IPS-15b (cell line): Measurements from ENCODE around the gene LRRC4C.

Source experiments
- H3K27me3 ChIP-seq: one replicate; pipeline ENCODE4 v1.6.1; 2013; ENCODE audit warnings: low read length; ENCODE audit not compliant: control insufficient read depth, insufficient read depth
- H3K36me3 ChIP-seq: one replicate; pipeline ENCODE4 v1.6.1; 2013; ENCODE audit warnings: low read length; ENCODE audit not compliant: control insufficient read depth, insufficient read depth
- H3K4me1 ChIP-seq: one replicate; pipeline ENCODE4 v1.6.1; 2013; ENCODE audit warnings: mild to moderate bottlenecking, low read length; ENCODE audit not compliant: control insufficient read depth, insufficient read depth
- H3K4me3 ChIP-seq: one replicate; pipeline ENCODE4 v1.5.1; 2013; ENCODE audit warnings: low read depth, low read length
- H3K9ac ChIP-seq: one replicate; pipeline ENCODE4 v1.6.1; 2013; ENCODE audit warnings: low read depth, mild to moderate bottlenecking, low read length
- H3K9me3 ChIP-seq: one replicate; pipeline ENCODE4 v1.6.1; 2013; ENCODE audit warnings: mild to moderate bottlenecking, low read length; ENCODE audit not compliant: control insufficient read depth, insufficient read depth

The LRRC4C gene

DNA sequence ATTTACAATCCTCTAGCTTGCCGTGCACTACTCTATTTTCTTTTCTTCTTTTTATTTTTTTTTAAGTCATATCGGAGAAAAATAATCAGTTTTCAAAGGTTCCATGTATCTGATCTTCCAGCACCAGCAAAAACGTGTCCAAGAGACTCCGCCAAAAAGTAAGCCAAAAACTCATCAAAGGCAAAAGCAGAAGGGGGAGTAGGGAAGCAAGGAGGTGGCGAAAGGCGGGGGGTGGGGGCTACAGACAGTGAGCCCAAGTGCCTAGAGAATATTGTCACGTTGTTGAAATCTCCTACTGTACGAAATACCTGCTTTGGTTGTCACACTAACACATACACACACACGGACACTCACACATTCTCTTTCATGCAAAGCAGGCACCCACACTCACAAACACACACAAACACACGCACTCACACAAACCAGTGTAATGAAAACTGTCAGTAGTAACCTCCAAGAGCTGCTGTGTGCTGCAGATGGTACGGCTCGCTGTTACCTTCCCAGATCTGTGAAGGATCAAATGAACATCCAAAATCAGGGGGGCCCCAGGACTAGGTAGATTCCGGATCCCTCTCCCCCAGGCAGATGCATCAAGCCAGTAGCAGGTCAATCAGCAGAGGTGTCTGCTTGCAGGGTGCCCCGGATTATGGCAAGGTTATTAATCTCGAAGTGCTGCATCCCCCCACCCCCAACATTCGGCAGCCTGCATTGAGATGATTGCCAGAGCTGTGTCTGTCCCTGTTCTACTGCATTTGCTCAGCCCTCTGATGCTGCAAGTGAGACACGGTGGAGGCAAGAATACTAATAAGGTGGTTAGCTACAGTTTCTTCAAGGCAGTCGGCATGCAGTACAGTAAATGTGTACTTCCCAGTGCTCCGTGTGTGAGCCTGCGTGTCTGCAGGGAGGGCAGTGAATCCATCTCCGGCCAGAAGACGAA lies at the start of gene LRRC4C:
Gene LRRC4C, minus strand, starts transcription at position 188 of the 937 bp plus-strand sequence.
- no peaks in the 10 kb centered on the region for H3K36me3 ChIP-seq
- peak within 1 kb of the TSS; percentile 2 for H3K9ac ChIP-seq
- H3K9me3 ChIP-seq: no peaks in the 10 kb centered on the region
- no peaks in the 10 kb centered on the region for H3K27me3 ChIP-seq
- H3K4me3 ChIP-seq: peak within 1 kb of the TSS; percentile 16
- H3K4me1 ChIP-seq: peaks cover 33% of the 10 kb centered on the region

DNA sequence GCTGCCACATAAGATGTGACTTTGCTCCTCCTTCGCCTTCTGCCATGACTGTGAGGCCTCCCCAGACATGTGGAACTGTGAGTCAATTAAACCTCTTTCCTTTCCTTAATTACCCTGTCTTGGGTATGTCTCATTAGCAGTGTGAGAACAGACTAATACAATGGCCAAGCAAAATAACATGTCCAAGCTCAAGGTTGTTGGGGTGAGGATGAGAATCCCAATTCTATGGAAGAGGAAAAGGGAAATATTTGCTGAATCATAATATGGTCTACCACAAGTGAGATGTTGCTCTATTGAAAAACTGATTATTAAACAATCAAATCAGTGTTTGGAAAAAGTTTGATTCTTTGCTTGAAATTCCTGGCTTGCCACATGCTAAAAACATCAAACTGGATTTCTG lies 48.7 kb upstream of the LRRC4C start:
- Histone ChIP-seq H3K27me3 (no peaks in the 10 kb centered on the region), H3K9ac (no peak overlapping the region), H3K4me3 (no peak overlapping the region), H3K9me3 (no peaks in the 10 kb centered on the region), H3K36me3 (no peaks in the 10 kb centered on the region), H3K4me1 (peaks cover 4% of the 10 kb centered on the region)

DNA sequence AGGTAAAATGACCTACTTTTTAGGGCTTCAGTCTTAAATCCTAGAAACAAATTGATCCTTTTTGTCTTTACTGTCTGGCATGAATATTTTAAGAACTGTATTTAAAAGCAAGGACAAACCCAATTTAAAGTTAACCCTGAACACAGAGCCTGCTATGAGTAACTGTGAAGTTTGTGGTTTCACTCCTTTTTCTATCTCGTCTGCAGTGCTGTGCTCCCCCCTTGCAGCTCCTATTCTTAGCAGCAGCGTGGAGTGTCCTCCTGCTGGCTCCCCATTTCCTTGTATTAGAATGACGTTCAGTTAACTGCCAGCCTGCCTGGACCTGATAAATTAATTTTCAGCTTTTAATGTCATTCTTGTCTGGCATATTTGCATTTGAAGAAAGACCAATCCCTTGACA lies 40.0 kb upstream of the LRRC4C start:
- no peak overlapping the region for H3K4me3 ChIP-seq
- H3K9ac ChIP-seq: peak overlapping the region; percentile 9
- no peaks in the 10 kb centered on the region for H3K36me3 ChIP-seq
- H3K9me3 ChIP-seq: no peaks in the 10 kb centered on the region
- H3K4me1 ChIP-seq: peaks cover 22% of the 10 kb centered on the region
- no peaks in the 10 kb centered on the region for H3K27me3 ChIP-seq

DNA sequence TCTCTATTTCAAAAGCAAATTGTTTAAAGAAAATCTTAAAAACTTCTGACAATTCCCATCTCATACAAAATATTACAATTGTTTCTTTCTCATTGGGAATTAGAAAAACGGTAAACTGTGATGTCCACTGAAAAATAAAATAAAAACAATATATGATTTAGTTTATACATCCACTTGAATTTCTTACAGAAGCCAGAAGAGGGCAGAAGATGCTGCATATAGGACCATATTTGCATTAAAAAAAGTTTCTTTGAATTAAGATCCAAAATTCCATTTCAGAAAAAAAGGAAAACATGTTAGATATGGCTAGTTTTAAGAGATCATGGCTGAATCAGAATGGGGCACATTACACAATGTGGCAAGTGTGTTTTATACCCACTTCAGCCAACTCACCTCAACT lies 39.3 kb upstream of the LRRC4C start:
- Histone ChIP-seq H3K4me1 (peaks cover 22% of the 10 kb centered on the region), H3K4me3 (no peak overlapping the region), H3K36me3 (no peaks in the 10 kb centered on the region), H3K27me3 (no peaks in the 10 kb centered on the region), H3K9ac (no peak overlapping the region), H3K9me3 (no peaks in the 10 kb centered on the region)

GRCh38 chr11:41497974-41498373 lies 38.5 kb upstream of the LRRC4C start:
- H3K27me3 ChIP-seq: no peaks in the 10 kb centered on the region
- H3K4me3 ChIP-seq: no peak overlapping the region
- H3K36me3 ChIP-seq: no peaks in the 10 kb centered on the region
- peaks cover 22% of the 10 kb centered on the region for H3K4me1 ChIP-seq
- no peaks in the 10 kb centered on the region for H3K9me3 ChIP-seq
- no peak overlapping the region for H3K9ac ChIP-seq

- Histone ChIP-seq H3K4me3 (no peak overlapping the region), H3K27me3 (no peaks in the 10 kb centered on the region), H3K36me3 (no peaks in the 10 kb centered on the region), H3K9ac (no peak overlapping the region), H3K4me1 (peaks cover 22% of the 10 kb centered on the region), H3K9me3 (no peaks in the 10 kb centered on the region)
Observed at GRCh38 chr11:41494716-41495115, 35.3 kb upstream of the LRRC4C start.

DNA sequence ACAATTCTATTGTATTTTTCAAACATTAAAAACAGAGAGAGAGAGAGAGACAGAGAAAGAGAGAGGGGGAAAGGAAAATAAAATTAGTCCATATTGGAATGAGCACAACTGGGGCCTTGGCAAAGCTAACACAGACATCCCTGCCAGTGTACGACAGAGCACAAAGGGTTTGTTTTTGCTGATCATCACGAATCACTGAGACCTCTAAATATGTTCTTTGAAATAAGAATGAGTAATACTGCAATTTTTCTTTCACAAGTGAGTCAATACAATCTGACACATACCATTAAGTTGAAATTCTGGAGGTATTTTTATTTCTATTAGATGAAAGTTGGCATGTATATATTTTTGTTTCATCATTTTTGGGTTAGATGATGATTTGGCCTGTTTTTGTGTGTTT lies 27.0 kb upstream of the LRRC4C start:
- Histone ChIP-seq H3K36me3 (no peaks in the 10 kb centered on the region), H3K9ac (no peak overlapping the region), H3K4me1 (no peaks in the 10 kb centered on the region), H3K4me3 (no peak overlapping the region), H3K9me3 (no peaks in the 10 kb centered on the region), H3K27me3 (no peaks in the 10 kb centered on the region)

GRCh38 chr11:41483956-41484355 lies 24.5 kb upstream of the LRRC4C start:
- no peaks in the 10 kb centered on the region for H3K27me3 ChIP-seq
- no peak overlapping the region for H3K4me3 ChIP-seq
- H3K9ac ChIP-seq: no peak overlapping the region
- no peaks in the 10 kb centered on the region for H3K9me3 ChIP-seq
- H3K36me3 ChIP-seq: no peaks in the 10 kb centered on the region
- H3K4me1 ChIP-seq: no peaks in the 10 kb centered on the region

GRCh38 chr11:41479179-41479578 lies 19.7 kb upstream of the LRRC4C start:
- no peak overlapping the region for H3K9ac ChIP-seq
- no peak overlapping the region for H3K4me3 ChIP-seq
- H3K9me3 ChIP-seq: no peaks in the 10 kb centered on the region
- no peaks in the 10 kb centered on the region for H3K27me3 ChIP-seq
- no peaks in the 10 kb centered on the region for H3K36me3 ChIP-seq
- H3K4me1 ChIP-seq: no peaks in the 10 kb centered on the region

- Histone ChIP-seq H3K9me3 (no peaks in the 10 kb centered on the region), H3K36me3 (no peaks in the 10 kb centered on the region), H3K4me3 (no peak overlapping the region), H3K27me3 (no peaks in the 10 kb centered on the region), H3K4me1 (peaks cover 24% of the 10 kb centered on the region), H3K9ac (no peak overlapping the region)
Observed at GRCh38 chr11:41461057-41461681, 1.7 kb upstream of the LRRC4C start.

DNA sequence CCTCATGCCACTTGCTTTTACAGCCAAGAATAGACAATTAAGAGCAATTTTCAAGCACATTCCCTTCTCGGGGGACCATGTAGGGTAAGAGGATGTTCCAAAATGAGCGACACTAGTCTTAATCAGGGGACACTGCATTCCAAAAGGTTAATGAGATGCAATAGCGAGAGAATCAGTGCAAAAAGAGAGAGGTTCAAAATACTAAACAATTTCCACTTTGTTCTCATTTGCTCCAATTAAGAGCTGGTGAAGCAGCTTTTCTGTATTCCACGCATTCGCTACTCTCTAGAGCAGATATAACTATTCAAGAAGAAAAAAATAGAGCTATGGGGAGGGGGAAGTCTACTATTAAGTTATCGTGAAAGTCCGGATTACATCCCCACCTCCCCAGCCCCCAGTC lies 811 bp downstream of the LRRC4C start:
- H3K27me3 ChIP-seq: no peaks in the 10 kb centered on the region
- no peaks in the 10 kb centered on the region for H3K36me3 ChIP-seq
- peak overlapping the region; percentile 16 for H3K4me3 ChIP-seq
- H3K4me1 ChIP-seq: peaks cover 33% of the 10 kb centered on the region
- no peaks in the 10 kb centered on the region for H3K9me3 ChIP-seq
- no peak overlapping the region for H3K9ac ChIP-seq

GRCh38 chr11:41458154-41458553 lies 1.3 kb downstream of the LRRC4C start:
- Histone ChIP-seq H3K4me3 (peak overlapping the region; percentile 16), H3K4me1 (peaks cover 33% of the 10 kb centered on the region), H3K9me3 (no peaks in the 10 kb centered on the region), H3K27me3 (no peaks in the 10 kb centered on the region), H3K9ac (no peak overlapping the region), H3K36me3 (no peaks in the 10 kb centered on the region)
